Small intestine (tissue), 7 donors: Measurements from ENCODE around the gene CERS1. TPM values are rescaled to one million over a fixed set of nuclear protein-coding genes. Genes with fewer than 3 reads are reported as not detected.

ENCODE experiments used
- DNase-seq, 2 donors: peaks; one replicate each; pipeline versions ENCODE4 v3.0.0 to v3.0.0-alpha.2; 2013
- FAIRE-seq: peaks from 2 replicates; lab custom pipeline; 2012; peaks lifted over from hg19 to GRCh38; lab: Jason Lieb, UNC
- H3K27ac ChIP-seq, 3 donors: one replicate each; pipeline ENCODE4 v1.5.1; 2013; ENCODE audit warnings: low read length in 2 of 3, mild to moderate bottlenecking in 2 of 3, control low read depth in 1 of 3, inconsistent platforms in 1 of 3, low read depth in 1 of 3, moderate library complexity in 1 of 3
- H3K27me3 ChIP-seq, 3 donors: one replicate each; pipeline ENCODE4 v1.6.1; 2013; ENCODE audit warnings: low read length in 3 of 3, inconsistent platforms in 1 of 3; ENCODE audit not compliant: control insufficient read depth in 3 of 3, insufficient read depth in 3 of 3
- H3K36me3 ChIP-seq, 3 donors: one replicate each; pipeline ENCODE4 v1.6.1; 2013; ENCODE audit warnings: low read length in 3 of 3, inconsistent platforms in 1 of 3, low read depth in 1 of 3, mild to moderate bottlenecking in 1 of 3, moderate library complexity in 1 of 3; ENCODE audit not compliant: control insufficient read depth in 3 of 3, insufficient read depth in 2 of 3
- H3K4me1 ChIP-seq, 3 donors: one replicate each; pipeline ENCODE4 v1.6.1; 2013; ENCODE audit warnings: low read length in 2 of 3, inconsistent platforms in 1 of 3, low read depth in 1 of 3, mild to moderate bottlenecking in 1 of 3, moderate library complexity in 1 of 3; ENCODE audit not compliant: control insufficient read depth in 3 of 3, insufficient read depth in 2 of 3
- H3K4me3 ChIP-seq, 3 donors: one replicate each; pipeline ENCODE4 v1.5.1; 2013; ENCODE audit warnings: low read length in 3 of 3, control low read depth in 1 of 3, inconsistent platforms in 1 of 3, low read depth in 1 of 3, mild to moderate bottlenecking in 1 of 3, moderate library complexity in 1 of 3
- H3K9me3 ChIP-seq, 2 donors: one replicate each; pipeline ENCODE4 v1.6.1; 2013; ENCODE audit warnings: low read depth in 1 of 2, low read length in 1 of 2; ENCODE audit not compliant: control insufficient read depth in 2 of 2, insufficient read depth in 1 of 2
- WGBS, 3 donors: extraction: QIAGEN DNeasy Blood & Tissue Kit; methylation state at CpG; one replicate each; pipeline ENCODE4 v1.1.7; 2013; 5-methylcytosine and 5-hydroxymethylcytosine counted together
- polyA plus RNA-seq, 4 donors: library from polyadenylated mRNA; stranded (reverse) in 3 of 4; unstranded in 1 of 4; fragments of 200-250 nt in 3 of 4; fragments of 120-200 nt in 1 of 4; gene quantifications; one replicate each; pipeline versions ENCODE4 v1.2.1 to v1.2.3, GENCODE V29; 2013
- donor health status: healthy with polysubstance abuse.
- donor health status: control.
- donor health status: control.
- donor health status: Bipolar disorder and iron deficiency.
- donor health status: healthy.

The CERS1 gene
- polyA plus RNA-seq, 4 donors = 1.2 to 1.5 TPM; not detected in 2

- no peaks in the 10 kb centered on the region for H3K9me3 ChIP-seq
- H3K4me1 ChIP-seq = peaks cover 0 to 4% (median 0%) of the 10 kb centered on the region in 3 donors
- H3K4me3 ChIP-seq = no peak overlapping the region
- H3K27ac ChIP-seq = no peak overlapping the region
- WGBS, 3 donors = 91 to 95% (median 94%) methylated on average over 5 of the region's 5 CpGs
- peaks cover 7 to 69% (median 9%) of the 10 kb centered on the region in 3 donors for H3K36me3 ChIP-seq
- FAIRE-seq = no peak
- no peaks in the 10 kb centered on the region for H3K27me3 ChIP-seq
- no peak for DNase-seq
Observed at GRCh38 chr19:18913466-18913865, 17.5 kb upstream of the CERS1 start.

- Histone ChIP-seq H3K27me3 (no peaks in the 10 kb centered on the region), H3K4me3 (no peak overlapping the region), H3K27ac (no peak overlapping the region), H3K36me3 (peaks cover 9 to 72% (median 10%) of the 10 kb centered on the region in 3 donors), H3K9me3 (no peaks in the 10 kb centered on the region), H3K4me1 (no peaks in the 10 kb centered on the region)
- no peak for FAIRE-seq
- no peak for DNase-seq
- WGBS, 3 donors = 96 to 97% (median 97%) methylated on average over 14 of the region's 14 CpGs
Observed at GRCh38 chr19:18912933-18913332, 17.0 kb upstream of the CERS1 start.

GRCh38 chr19:18910801-18911436 lies 15.0 kb upstream of the CERS1 start:
- Histone ChIP-seq H3K9me3 (no peaks in the 10 kb centered on the region), H3K4me3 (no peak overlapping the region), H3K27me3 (no peaks in the 10 kb centered on the region), H3K27ac (no peak overlapping the region), H3K4me1 (no peaks in the 10 kb centered on the region), H3K36me3 (peaks cover 9 to 92% (median 13%) of the 10 kb centered on the region in 3 donors)
- DNase-seq = no peak
- FAIRE-seq = no peak
- 95 to 96% (median 95%) methylated on average over 18 to 19 of the region's 19 CpGs for WGBS, 3 donors

GRCh38 chr19:18910010-18910409 lies 14.1 kb upstream of the CERS1 start:
- H3K9me3 ChIP-seq = no peaks in the 10 kb centered on the region
- no peak overlapping the region for H3K27ac ChIP-seq
- WGBS, 3 donors = 84 to 87% (median 86%) methylated on average over 10 of the region's 10 CpGs
- H3K27me3 ChIP-seq = no peaks in the 10 kb centered on the region
- peaks cover 9 to 93% (median 19%) of the 10 kb centered on the region in 3 donors for H3K36me3 ChIP-seq
- no peak overlapping the region for H3K4me3 ChIP-seq
- FAIRE-seq = no peak
- H3K4me1 ChIP-seq = no peaks in the 10 kb centered on the region
- no peak for DNase-seq

- no peak overlapping the region for H3K4me3 ChIP-seq
- H3K27ac ChIP-seq = no peak overlapping the region
- peaks cover 9 to 93% (median 23%) of the 10 kb centered on the region in 3 donors for H3K36me3 ChIP-seq
- no peaks in the 10 kb centered on the region for H3K4me1 ChIP-seq
- no peaks in the 10 kb centered on the region for H3K9me3 ChIP-seq
- 85 to 92% (median 86%) methylated on average over 17 of the region's 17 CpGs for WGBS, 3 donors
- FAIRE-seq (no peak), DNase-seq (no peak)
- no peaks in the 10 kb centered on the region for H3K27me3 ChIP-seq
Observed at GRCh38 chr19:18908917-18909619, 13.1 kb upstream of the CERS1 start.

GRCh38 chr19:18906605-18907519 lies 10.9 kb upstream of the CERS1 start:
- DNase-seq (no peak), FAIRE-seq (no peak)
- no peaks in the 10 kb centered on the region for H3K4me1 ChIP-seq
- no peaks in the 10 kb centered on the region for H3K9me3 ChIP-seq
- H3K27ac ChIP-seq = no peak overlapping the region
- H3K27me3 ChIP-seq = no peaks in the 10 kb centered on the region
- WGBS, 3 donors = 93 to 94% (median 93%) methylated on average over 35 to 36 of the region's 36 CpGs
- H3K4me3 ChIP-seq = no peak overlapping the region
- peaks cover 14 to 86% (median 26%) of the 10 kb centered on the region in 3 donors for H3K36me3 ChIP-seq

- no peaks in the 10 kb centered on the region for H3K4me1 ChIP-seq
- H3K4me3 ChIP-seq = no peak overlapping the region
- DNase-seq = no peak
- no peaks in the 10 kb centered on the region for H3K9me3 ChIP-seq
- no peaks in the 10 kb centered on the region for H3K27me3 ChIP-seq
- FAIRE-seq = no peak
- 89 to 95% (median 94%) methylated on average over 24 to 26 of the region's 26 CpGs for WGBS, 3 donors
- peaks cover 12 to 86% (median 25%) of the 10 kb centered on the region in 3 donors for H3K36me3 ChIP-seq
- H3K27ac ChIP-seq = no peak overlapping the region
Observed at GRCh38 chr19:18905513-18906236, 9.7 kb upstream of the CERS1 start.
